Neural cell (in vitro differentiated cells): ENCODE data around the gene FBXL17. TPM values are rescaled to one million over a fixed set of nuclear protein-coding genes. Genes with fewer than 3 reads are reported as not detected.

Experiments
- H2AFZ ChIP-seq: fragments of 200-600, 300-800 bp; sonication (generic), shearing (Covaris generic); 2 replicates; pipeline ENCODE4 v1.6.0; 2014; ENCODE audit warnings: low read depth, mild to moderate bottlenecking, antibody characterized with exemption, low read length, moderate library complexity
- H3F3A ChIP-seq: fragments of 200-600 bp; shearing (Covaris generic); 2 replicates; pipeline ENCODE4 v1.6.1; 2016; ENCODE audit warnings: mild to moderate bottlenecking, moderate library complexity, mixed read lengths, antibody characterized with exemption, low read length; ENCODE audit not compliant: insufficient read depth, poor library complexity, severe bottlenecking
- H3K27ac ChIP-seq: fragments of 200-600, 300-800 bp; sonication (generic), shearing (Covaris generic); 2 replicates; pipeline ENCODE4 v1.5.1; 2014; ENCODE audit warnings: mild to moderate bottlenecking, low read length, moderate library complexity
- H3K27me3 ChIP-seq: fragments of 300-800, 200-600 bp; sonication (generic), shearing (Covaris generic); 2 replicates; pipeline ENCODE4 v1.6.0; 2014; ENCODE audit warnings: mild to moderate bottlenecking, low read depth, low read length, moderate library complexity; ENCODE audit not compliant: insufficient read depth
- H3K36me3 ChIP-seq: fragments of 300-800, 200-600 bp; sonication (generic), shearing (Covaris generic); 2 replicates; pipeline ENCODE4 v1.5.1; 2014; ENCODE audit warnings: mild to moderate bottlenecking, antibody characterized with exemption, low read length, moderate library complexity; ENCODE audit not compliant: insufficient read depth
- H3K4me2 ChIP-seq: fragments of 300-800, 200-600 bp; sonication (generic), shearing (Covaris generic); 2 replicates; pipeline ENCODE4 v1.6.0; 2014; ENCODE audit warnings: mild to moderate bottlenecking, low read length
- H3K4me3 ChIP-seq: fragments of 300-800, 200-600 bp; sonication (generic), shearing (Covaris generic); 2 replicates; pipeline ENCODE4 v1.5.1; 2014; ENCODE audit warnings: mild to moderate bottlenecking, low read length, moderate library complexity
- H3K79me2 ChIP-seq: fragments of 200-600 bp; shearing (Covaris generic); replicated peaks from 2 replicates; pipeline ENCODE4 v1.6.0; 2014; ENCODE audit warnings: mild to moderate bottlenecking, low read length, moderate library complexity; ENCODE audit not compliant: insufficient read depth
- H3K9ac ChIP-seq: fragments of 300-800, 200-600 bp; sonication (generic), shearing (Covaris generic); 2 replicates; pipeline ENCODE4 v1.6.1; 2016; ENCODE audit warnings: mild to moderate bottlenecking, low read length, mixed read lengths
- H3K9me2 ChIP-seq: fragments of 200-600 bp; shearing (Covaris generic); 2 replicates; pipeline ENCODE4 v1.6.1; 2016; ENCODE audit warnings: mild to moderate bottlenecking, low read length, mixed read lengths; ENCODE audit not compliant: insufficient read depth
- H3K9me3 ChIP-seq: fragments of 200-600, 300-800 bp; sonication (generic), shearing (Covaris generic); 2 replicates; pipeline ENCODE4 v1.6.1; 2016; ENCODE audit warnings: mild to moderate bottlenecking, mixed run types, low read length, moderate library complexity, mixed read lengths
- H4K20me1 ChIP-seq: fragments of 200-600 bp; shearing (Covaris generic); 2 replicates; pipeline ENCODE4 v1.6.1; 2016; ENCODE audit warnings: mild to moderate bottlenecking, mixed run types; ENCODE audit not compliant: insufficient read depth
- EP300 ChIP-seq: fragments of 450-650 bp; conservative IDR thresholded peaks from 2 replicates; pipeline ENCODE4 v1.6.1; 2014; ENCODE audit warnings: antibody characterized with exemption, mild to moderate bottlenecking, moderate library complexity; ENCODE audit not compliant: poor library complexity, severe bottlenecking
- EZH2 ChIP-seq: fragments of 200-600, 300-800 bp; shearing (Covaris generic), sonication (generic); IDR thresholded peaks from 2 replicates; pipeline ENCODE4 v1.6.1; 2014; ENCODE audit warnings: antibody characterized with exemption, low read length, borderline replicate concordance, mild to moderate bottlenecking; ENCODE audit not compliant: insufficient read depth, poor library complexity, severe bottlenecking
- MXI1 ChIP-seq: fragments of 450-650 bp; conservative IDR thresholded peaks from 2 replicates; pipeline ENCODE4 v1.6.1; 2014; ENCODE audit warnings: antibody characterized with exemption, mild to moderate bottlenecking; ENCODE audit not compliant: poor library complexity, severe bottlenecking
- POLR2AphosphoS5 ChIP-seq: IDR thresholded peaks from 2 replicates; pipeline ENCODE4 v1.6.1; 2012
- RAD21 ChIP-seq: fragments of 450-650 bp; conservative IDR thresholded peaks from 2 replicates; pipeline ENCODE4 v1.6.1; 2014; ENCODE audit warnings: antibody characterized with exemption, mild to moderate bottlenecking, moderate library complexity
- SMC3 ChIP-seq: fragments of 450-650 bp; conservative IDR thresholded peaks from 2 replicates; pipeline ENCODE4 v1.6.1; 2014; ENCODE audit warnings: antibody characterized with exemption, mild to moderate bottlenecking, moderate library complexity; ENCODE audit not compliant: poor library complexity
- TAF1 ChIP-seq: IDR thresholded peaks from 2 replicates; pipeline ENCODE4 v1.6.1; 2012; ENCODE audit warnings: low read depth
- polyA plus RNA-seq: library from polyadenylated mRNA; depleted of rRNA; stranded (reverse); fragments of >200 nt; gene quantifications from 2 replicates; pipeline ENCODE4 v1.2.3, GENCODE V29; 2014
- TF ChIP-seq, protein P1 (sequence below): fragments of 450-650 bp; IDR thresholded peaks from 2 replicates; pipeline ENCODE4 v1.5.1; 2014; ENCODE audit warnings: antibody characterized with exemption, mild to moderate bottlenecking, moderate library complexity; ENCODE audit not compliant: poor library complexity, severe bottlenecking
- TF ChIP-seq, protein P2 (sequence below): IDR thresholded peaks from 2 replicates; pipeline ENCODE4 v1.6.1; 2012; ENCODE audit warnings: borderline replicate concordance

FBXL17 gene
- polyA plus RNA-seq, 1 donor from 2014 or later = 19.6 TPM

DNA sequence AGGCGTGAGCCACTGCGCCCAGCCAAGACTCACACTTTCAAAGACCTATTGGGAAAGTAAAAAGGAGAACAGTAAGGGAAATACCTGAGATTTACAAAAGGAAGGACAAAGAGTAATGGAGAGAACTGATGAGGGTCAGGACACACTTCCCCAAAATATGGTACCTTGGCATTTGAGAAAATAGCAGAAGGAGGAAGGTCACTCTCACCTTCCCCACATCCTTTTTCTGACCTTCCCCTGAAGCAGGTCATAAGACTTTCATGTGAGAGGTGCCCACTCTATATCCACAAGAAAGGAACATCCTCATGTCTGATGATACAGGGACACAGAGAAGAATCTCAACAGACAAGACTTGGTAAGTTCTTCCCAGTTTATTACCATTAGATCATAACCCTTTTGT lies 272.8 kb downstream of the FBXL17 start (continued):
- TF ChIP-seq MXI1 = no peak
- TF ChIP-seq SMC3 = no peak

DNA sequence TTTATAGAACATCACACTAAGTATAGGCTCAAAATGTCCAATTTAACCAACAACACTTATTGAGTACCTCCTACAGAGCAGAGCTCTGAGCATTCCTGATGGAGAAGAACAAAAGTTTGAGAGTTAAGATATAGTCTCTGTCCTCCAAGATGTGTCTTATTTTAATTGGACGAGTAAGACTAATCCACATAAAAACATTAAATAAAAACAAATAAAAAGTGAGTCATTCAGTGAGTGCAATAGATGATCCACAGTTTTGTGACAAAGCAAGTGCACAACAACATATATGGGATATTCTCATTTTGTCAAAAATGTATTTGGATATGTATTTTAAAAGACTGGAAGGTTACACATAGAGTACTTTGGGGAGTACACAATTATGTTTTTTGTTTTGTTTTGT lies 277.4 kb downstream of the FBXL17 start:
- Histone ChIP-seq H2AFZ (no peak overlapping the region), H3F3A (no peaks in the 10 kb centered on the region), H3K27me3 (no peaks in the 10 kb centered on the region), H4K20me1 (no peaks in the 10 kb centered on the region), H3K4me2 (no peak overlapping the region), H3K9me2 (no peaks in the 10 kb centered on the region), H3K79me2 (no peaks in the 10 kb centered on the region), H3K36me3 (no peaks in the 10 kb centered on the region), H3K4me3 (no peak overlapping the region), H3K9me3 (no peaks in the 10 kb centered on the region), H3K27ac (no peak overlapping the region), H3K9ac (no peak overlapping the region)
- TF ChIP-seq POLR2AphosphoS5 (no peak), TAF1 (no peak), SMC3 (no peak), MXI1 (no peak), EP300 (no peak)
- TF ChIP-seq, protein P1, sequence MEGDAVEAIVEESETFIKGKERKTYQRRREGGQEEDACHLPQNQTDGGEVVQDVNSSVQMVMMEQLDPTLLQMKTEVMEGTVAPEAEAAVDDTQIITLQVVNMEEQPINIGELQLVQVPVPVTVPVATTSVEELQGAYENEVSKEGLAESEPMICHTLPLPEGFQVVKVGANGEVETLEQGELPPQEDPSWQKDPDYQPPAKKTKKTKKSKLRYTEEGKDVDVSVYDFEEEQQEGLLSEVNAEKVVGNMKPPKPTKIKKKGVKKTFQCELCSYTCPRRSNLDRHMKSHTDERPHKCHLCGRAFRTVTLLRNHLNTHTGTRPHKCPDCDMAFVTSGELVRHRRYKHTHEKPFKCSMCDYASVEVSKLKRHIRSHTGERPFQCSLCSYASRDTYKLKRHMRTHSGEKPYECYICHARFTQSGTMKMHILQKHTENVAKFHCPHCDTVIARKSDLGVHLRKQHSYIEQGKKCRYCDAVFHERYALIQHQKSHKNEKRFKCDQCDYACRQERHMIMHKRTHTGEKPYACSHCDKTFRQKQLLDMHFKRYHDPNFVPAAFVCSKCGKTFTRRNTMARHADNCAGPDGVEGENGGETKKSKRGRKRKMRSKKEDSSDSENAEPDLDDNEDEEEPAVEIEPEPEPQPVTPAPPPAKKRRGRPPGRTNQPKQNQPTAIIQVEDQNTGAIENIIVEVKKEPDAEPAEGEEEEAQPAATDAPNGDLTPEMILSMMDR = no peak

DNA sequence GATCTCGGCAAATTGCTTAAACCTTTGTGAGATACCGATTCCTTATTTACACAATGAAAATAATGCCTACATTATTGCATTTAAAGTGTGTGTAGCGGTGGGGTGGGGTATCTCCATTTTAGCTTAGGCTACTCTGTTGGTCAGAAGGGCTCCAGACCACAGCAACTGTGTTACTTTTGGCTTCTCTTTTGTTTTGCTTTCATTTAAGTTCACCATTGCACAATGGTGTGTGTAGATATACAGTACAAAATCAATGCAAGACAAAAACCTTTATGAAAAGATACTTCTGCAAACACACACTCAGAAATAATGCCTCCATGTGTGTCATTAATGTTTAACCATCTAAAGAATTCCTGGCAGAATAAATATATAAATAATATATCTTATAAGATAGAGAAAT lies 279.4 kb downstream of the FBXL17 start:
- no peak overlapping the region for H3K9ac ChIP-seq
- no peaks in the 10 kb centered on the region for H3K9me2 ChIP-seq
- no peak overlapping the region for H2AFZ ChIP-seq

More for the DNA sequence above, 279.4 kb downstream of the FBXL17 start:
- Histone ChIP-seq H3K4me2 (no peak overlapping the region), H3K9me3 (no peaks in the 10 kb centered on the region), H4K20me1 (no peaks in the 10 kb centered on the region), H3K36me3 (no peaks in the 10 kb centered on the region), H3K4me3 (no peak overlapping the region), H3K27ac (no peak overlapping the region), H3F3A (no peaks in the 10 kb centered on the region), H3K27me3 (no peaks in the 10 kb centered on the region), H3K79me2 (no peaks in the 10 kb centered on the region)
- TF ChIP-seq POLR2AphosphoS5 (no peak), TAF1 (no peak), EZH2 (no peak), EP300 (no peak), SMC3 (no peak), MXI1 (no peak), RAD21 (no peak)
- TF ChIP-seq, protein P2, sequence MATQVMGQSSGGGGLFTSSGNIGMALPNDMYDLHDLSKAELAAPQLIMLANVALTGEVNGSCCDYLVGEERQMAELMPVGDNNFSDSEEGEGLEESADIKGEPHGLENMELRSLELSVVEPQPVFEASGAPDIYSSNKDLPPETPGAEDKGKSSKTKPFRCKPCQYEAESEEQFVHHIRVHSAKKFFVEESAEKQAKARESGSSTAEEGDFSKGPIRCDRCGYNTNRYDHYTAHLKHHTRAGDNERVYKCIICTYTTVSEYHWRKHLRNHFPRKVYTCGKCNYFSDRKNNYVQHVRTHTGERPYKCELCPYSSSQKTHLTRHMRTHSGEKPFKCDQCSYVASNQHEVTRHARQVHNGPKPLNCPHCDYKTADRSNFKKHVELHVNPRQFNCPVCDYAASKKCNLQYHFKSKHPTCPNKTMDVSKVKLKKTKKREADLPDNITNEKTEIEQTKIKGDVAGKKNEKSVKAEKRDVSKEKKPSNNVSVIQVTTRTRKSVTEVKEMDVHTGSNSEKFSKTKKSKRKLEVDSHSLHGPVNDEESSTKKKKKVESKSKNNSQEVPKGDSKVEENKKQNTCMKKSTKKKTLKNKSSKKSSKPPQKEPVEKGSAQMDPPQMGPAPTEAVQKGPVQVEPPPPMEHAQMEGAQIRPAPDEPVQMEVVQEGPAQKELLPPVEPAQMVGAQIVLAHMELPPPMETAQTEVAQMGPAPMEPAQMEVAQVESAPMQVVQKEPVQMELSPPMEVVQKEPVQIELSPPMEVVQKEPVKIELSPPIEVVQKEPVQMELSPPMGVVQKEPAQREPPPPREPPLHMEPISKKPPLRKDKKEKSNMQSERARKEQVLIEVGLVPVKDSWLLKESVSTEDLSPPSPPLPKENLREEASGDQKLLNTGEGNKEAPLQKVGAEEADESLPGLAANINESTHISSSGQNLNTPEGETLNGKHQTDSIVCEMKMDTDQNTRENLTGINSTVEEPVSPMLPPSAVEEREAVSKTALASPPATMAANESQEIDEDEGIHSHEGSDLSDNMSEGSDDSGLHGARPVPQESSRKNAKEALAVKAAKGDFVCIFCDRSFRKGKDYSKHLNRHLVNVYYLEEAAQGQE = no peak
- TF ChIP-seq, protein P1 = no peak
